ENCODE measurements around the gene WWOX. TPM values are rescaled to one million over a fixed set of nuclear protein-coding genes. Genes with fewer than 3 reads are reported as not detected.

WWOX gene
- total RNA-seq, 1 donor from 2014 or later: 28.2 TPM

DNA sequence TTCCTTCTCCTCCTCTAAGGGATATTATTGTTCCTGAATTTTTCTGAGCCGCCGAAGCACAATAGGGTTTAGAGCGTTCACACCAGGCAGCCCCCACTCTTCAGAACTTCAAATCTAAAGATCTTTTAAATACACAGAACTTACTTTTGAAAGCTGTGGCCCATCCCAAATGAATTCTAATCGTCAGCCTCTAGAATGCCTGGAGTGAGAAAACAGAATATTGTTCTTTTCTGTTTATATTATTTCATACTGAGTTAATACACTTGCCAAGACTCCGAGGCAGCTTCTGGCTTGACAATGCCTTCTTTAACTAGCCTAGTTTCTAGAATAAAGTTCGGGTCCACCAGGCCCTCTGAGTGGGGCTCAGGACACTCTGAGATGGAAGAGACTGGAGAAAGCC lies 405.6 kb downstream of the WWOX start:
- Mint-ChIP-seq H3K4me3 (ENCODE audit: unreplicated experiment) (no peak overlapping the region), H3K27me3 (ENCODE audit: unreplicated experiment) (no peaks in the 10 kb centered on the region), H3K36me3 (ENCODE audit: unreplicated experiment) (no peaks in the 10 kb centered on the region), H3K27ac (ENCODE audit: unreplicated experiment) (no peak overlapping the region), H3K4me1 (ENCODE audit: unreplicated experiment) (peaks cover 30% of the 10 kb centered on the region), H3K9me3 (ENCODE audit: unreplicated experiment) (no peaks in the 10 kb centered on the region)
- TF ChIP-seq, protein P1, sequence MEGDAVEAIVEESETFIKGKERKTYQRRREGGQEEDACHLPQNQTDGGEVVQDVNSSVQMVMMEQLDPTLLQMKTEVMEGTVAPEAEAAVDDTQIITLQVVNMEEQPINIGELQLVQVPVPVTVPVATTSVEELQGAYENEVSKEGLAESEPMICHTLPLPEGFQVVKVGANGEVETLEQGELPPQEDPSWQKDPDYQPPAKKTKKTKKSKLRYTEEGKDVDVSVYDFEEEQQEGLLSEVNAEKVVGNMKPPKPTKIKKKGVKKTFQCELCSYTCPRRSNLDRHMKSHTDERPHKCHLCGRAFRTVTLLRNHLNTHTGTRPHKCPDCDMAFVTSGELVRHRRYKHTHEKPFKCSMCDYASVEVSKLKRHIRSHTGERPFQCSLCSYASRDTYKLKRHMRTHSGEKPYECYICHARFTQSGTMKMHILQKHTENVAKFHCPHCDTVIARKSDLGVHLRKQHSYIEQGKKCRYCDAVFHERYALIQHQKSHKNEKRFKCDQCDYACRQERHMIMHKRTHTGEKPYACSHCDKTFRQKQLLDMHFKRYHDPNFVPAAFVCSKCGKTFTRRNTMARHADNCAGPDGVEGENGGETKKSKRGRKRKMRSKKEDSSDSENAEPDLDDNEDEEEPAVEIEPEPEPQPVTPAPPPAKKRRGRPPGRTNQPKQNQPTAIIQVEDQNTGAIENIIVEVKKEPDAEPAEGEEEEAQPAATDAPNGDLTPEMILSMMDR (IDR thresholded peaks at IDR 0.05): no peak
- no peak for DNase-seq (ENCODE audit: extremely low spot score, unreplicated experiment)

DNA sequence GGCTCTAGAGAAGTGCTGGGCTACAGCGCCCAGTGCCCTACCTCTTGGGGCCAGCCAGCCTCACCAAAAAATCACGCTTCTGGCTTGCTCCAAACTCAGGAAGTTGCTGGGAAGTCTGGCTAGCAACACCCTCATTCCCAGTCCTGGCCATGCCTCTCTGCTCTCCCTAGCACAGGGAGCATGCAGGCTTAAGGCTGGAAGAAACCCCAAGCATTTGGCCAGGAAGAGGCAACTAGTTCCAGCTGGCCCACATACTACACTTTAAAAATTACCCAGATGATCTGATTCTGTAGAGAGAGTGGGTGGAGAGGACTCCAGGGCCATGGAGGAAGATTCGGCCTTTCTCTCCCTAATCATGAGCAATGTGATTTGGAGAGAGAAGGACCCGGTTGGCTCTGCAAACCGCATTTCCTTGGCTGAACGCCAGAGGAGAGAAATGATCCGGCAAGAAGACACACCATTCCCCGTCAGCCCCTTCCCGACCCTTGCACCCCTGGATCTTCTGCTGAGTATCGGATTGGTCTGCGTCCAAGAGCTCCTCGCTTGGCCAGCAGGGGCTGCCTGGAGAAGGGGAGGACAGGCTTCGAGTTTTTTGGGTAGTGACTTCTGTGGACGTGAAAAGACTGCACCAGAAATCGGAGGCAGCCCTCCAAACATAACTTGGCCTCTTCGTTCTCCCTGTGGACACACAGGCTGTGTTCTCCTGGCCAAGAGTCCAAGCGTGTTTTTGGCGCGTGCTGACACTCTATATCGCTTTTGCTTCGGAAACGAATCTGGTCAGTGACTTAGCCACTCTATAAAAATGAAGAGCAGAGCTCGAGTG lies 406.3 kb downstream of the WWOX start:
- Mint-ChIP-seq H3K27me3 (ENCODE audit: unreplicated experiment) (no peaks in the 10 kb centered on the region), H3K27ac (ENCODE audit: unreplicated experiment) (no peak overlapping the region), H3K36me3 (ENCODE audit: unreplicated experiment) (no peaks in the 10 kb centered on the region), H3K4me1 (ENCODE audit: unreplicated experiment) (peaks cover 25% of the 10 kb centered on the region), H3K9me3 (ENCODE audit: unreplicated experiment) (no peaks in the 10 kb centered on the region), H3K4me3 (ENCODE audit: unreplicated experiment) (no peak overlapping the region)
- no peak for DNase-seq (ENCODE audit: extremely low spot score, unreplicated experiment)
- TF ChIP-seq, protein P1 (IDR thresholded peaks at IDR 0.05): no peak

DNA sequence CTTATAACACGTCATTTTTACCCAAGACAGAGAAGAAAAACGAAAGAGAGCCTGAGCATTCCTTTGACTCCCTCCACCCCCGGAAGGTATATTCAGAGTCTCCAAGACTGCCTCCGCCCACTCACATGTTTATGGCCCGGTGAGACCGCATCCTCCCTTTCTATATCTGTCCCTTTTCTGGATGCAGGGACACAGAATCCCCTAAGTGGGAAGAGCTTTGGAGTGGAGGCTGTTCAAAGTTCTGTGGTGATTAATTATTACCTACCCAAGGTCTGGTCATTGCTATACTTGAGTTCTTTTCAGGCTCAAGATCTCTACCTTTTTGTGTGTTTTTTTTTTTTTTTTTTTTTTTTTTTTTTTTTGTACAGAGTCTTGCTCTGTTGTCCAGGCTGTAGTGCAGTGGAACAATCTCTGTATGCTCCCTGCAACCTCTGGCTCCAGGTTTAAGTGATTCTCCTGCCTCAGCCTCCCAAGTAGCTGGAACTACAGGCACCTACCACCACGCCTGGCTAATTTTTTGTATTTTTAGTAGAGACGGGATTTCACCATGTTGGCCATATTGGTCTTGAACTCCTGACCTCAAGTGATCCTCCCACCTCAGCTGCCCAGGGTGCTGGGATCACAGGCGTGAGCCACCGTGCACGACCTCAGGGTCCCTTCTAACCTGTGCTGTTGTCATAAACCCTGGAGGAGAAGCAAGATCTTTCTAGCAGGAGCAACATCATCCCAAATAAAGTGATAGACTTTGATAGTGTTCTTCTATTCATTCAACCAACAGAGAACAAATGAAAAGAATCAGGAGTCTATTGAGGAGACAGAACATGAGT lies 407.1 kb downstream of the WWOX start:
- TF ChIP-seq, protein P1 (IDR thresholded peaks at IDR 0.05): no peak
- no peak overlapping the region for H3K4me3 Mint-ChIP-seq (ENCODE audit: unreplicated experiment)

DNA sequence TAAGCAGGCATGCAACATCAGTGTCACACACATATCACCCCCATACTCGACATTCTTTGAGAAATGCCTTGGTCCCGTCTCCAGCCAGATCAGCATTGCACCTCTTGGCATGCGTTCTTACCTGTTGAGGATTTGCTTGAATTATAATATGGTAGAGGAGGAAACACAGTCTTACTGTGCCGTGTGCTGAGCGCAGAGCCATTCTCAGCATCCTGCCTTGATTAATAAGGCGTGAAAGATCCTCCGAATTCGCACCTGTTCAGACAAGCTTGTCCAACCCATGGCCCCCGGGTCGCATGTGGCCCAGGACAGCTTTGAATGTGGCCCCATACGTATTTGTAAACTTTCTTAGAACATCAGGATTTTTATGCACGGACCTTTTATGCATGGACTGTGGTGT lies 408.1 kb downstream of the WWOX start:
- H3K36me3 Mint-ChIP-seq (ENCODE audit: unreplicated experiment): no peaks in the 10 kb centered on the region
- no peak for DNase-seq (ENCODE audit: extremely low spot score, unreplicated experiment)
- TF ChIP-seq, protein P1 (IDR thresholded peaks at IDR 0.05): no peak
- peaks cover 19% of the 10 kb centered on the region for H3K4me1 Mint-ChIP-seq (ENCODE audit: unreplicated experiment)
- no peaks in the 10 kb centered on the region for H3K27me3 Mint-ChIP-seq (ENCODE audit: unreplicated experiment)
- no peak overlapping the region for H3K4me3 Mint-ChIP-seq (ENCODE audit: unreplicated experiment)
- H3K9me3 Mint-ChIP-seq (ENCODE audit: unreplicated experiment): no peaks in the 10 kb centered on the region
- no peak overlapping the region for H3K27ac Mint-ChIP-seq (ENCODE audit: unreplicated experiment)

More for the DNA sequence above, 407.1 kb downstream of the WWOX start:
- H3K36me3 Mint-ChIP-seq (ENCODE audit: unreplicated experiment): no peaks in the 10 kb centered on the region
- H3K27ac Mint-ChIP-seq (ENCODE audit: unreplicated experiment): no peak overlapping the region
- H3K27me3 Mint-ChIP-seq (ENCODE audit: unreplicated experiment): no peaks in the 10 kb centered on the region
- no peaks in the 10 kb centered on the region for H3K9me3 Mint-ChIP-seq (ENCODE audit: unreplicated experiment)
- peaks cover 19% of the 10 kb centered on the region for H3K4me1 Mint-ChIP-seq (ENCODE audit: unreplicated experiment)
- no peak for DNase-seq (ENCODE audit: extremely low spot score, unreplicated experiment)

DNA sequence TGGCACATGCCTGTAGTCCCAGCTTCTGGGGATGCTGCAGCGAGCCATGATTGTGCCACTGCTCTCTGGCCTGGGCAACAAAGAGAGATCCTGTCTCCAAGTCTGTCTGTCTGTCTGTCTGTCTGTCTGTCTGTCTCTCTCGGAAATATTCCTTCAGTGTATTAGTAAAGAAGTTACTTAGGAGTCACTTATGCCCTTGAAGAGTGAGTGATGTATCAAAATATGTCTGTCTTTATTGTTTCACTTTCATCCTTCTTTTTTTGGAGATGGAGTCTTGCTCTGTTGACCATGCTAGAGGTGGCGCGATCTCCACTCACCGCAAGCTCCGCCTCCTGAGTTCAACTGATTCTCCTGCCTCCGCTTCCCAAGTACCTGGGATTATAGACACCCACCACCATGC lies 410.5 kb downstream of the WWOX start:
- H3K9me3 Mint-ChIP-seq (ENCODE audit: unreplicated experiment): no peaks in the 10 kb centered on the region
- no peak for DNase-seq (ENCODE audit: extremely low spot score, unreplicated experiment)
- H3K27ac Mint-ChIP-seq (ENCODE audit: unreplicated experiment): no peak overlapping the region
- no peak overlapping the region for H3K4me3 Mint-ChIP-seq (ENCODE audit: unreplicated experiment)
- H3K27me3 Mint-ChIP-seq (ENCODE audit: unreplicated experiment): no peaks in the 10 kb centered on the region
- peaks cover 4% of the 10 kb centered on the region for H3K4me1 Mint-ChIP-seq (ENCODE audit: unreplicated experiment)
- TF ChIP-seq, protein P1 (IDR thresholded peaks at IDR 0.05): no peak
- no peaks in the 10 kb centered on the region for H3K36me3 Mint-ChIP-seq (ENCODE audit: unreplicated experiment)
